Jurkat, Clone E6-1 (cell line): ENCODE measurements around the gene IFNW1.

ENCODE experiments used
- DNase-seq: peaks from one replicate; pipeline ENCODE4 v3.0.0-alpha.2; 2011; ENCODE audit warnings: low read depth, low spot score
- H3K4me3 ChIP-seq: 2 replicates; pipeline ENCODE4 v1.5.1; 2011; ENCODE audit warnings: mild to moderate bottlenecking, low read length, control low read depth, moderate library complexity

Gene IFNW1

GRCh38 chr9:21119093-21119770 lies 22.4 kb downstream of the IFNW1 start:
- DNase-seq: peak; percentile 38
- no peak overlapping the region for H3K4me3 ChIP-seq

GRCh38 chr9:21114311-21114710 lies 27.3 kb downstream of the IFNW1 start:
- no peak for DNase-seq
- H3K4me3 ChIP-seq: no peak overlapping the region

GRCh38 chr9:21110708-21111576 lies 30.7 kb downstream of the IFNW1 start:
- H3K4me3 ChIP-seq: no peak overlapping the region
- peak; percentile 78 for DNase-seq

GRCh38 chr9:21104787-21105186 lies 36.8 kb downstream of the IFNW1 start:
- DNase-seq: no peak
- H3K4me3 ChIP-seq: no peak overlapping the region

GRCh38 chr9:21102305-21102704 lies 39.3 kb downstream of the IFNW1 start:
- no peak overlapping the region for H3K4me3 ChIP-seq
- no peak for DNase-seq

GRCh38 chr9:21097817-21098216 lies 43.8 kb downstream of the IFNW1 start:
- DNase-seq: no peak
- no peak overlapping the region for H3K4me3 ChIP-seq

- DNase-seq: no peak
- H3K4me3 ChIP-seq: no peak overlapping the region
These were observed 44.8 kb downstream of the IFNW1 start for GRCh38 chr9:21096901-21097255.

- peak; percentile 41 for DNase-seq
- H3K4me3 ChIP-seq: peak overlapping the region; percentile 1; the same call in 1 of the 2 replicates
These were observed 45.3 kb downstream of the IFNW1 start for GRCh38 chr9:21096172-21096900.

- H3K4me3 ChIP-seq: no peak overlapping the region
- DNase-seq: no peak
These were observed 46.1 kb downstream of the IFNW1 start for GRCh38 chr9:21095561-21095960.
